Neural crest cell (in vitro differentiated cells): ENCODE data around the gene COL23A1. TPM values are rescaled to one million over a fixed set of nuclear protein-coding genes. Genes with fewer than 3 reads are reported as not detected.

Experiments
- DNase-seq: peaks from one replicate; pipeline ENCODE4 v3.0.0; 2021; ENCODE audit warnings: low read depth, mixed read lengths, low spot score
- H3K27ac Mint-ChIP-seq: one replicate; pipeline ENCODE4 v1.8.0; 2021; ENCODE audit warnings: mild to moderate bottlenecking, mixed read lengths; ENCODE audit not compliant: unreplicated experiment
- H3K27me3 Mint-ChIP-seq: 2 replicates; pipeline ENCODE4 v1.8.0; 2021; ENCODE audit warnings: low read depth, mild to moderate bottlenecking, mixed read lengths
- H3K36me3 Mint-ChIP-seq: 2 replicates; pipeline ENCODE4 v1.8.0; 2021; ENCODE audit warnings: low read depth, mild to moderate bottlenecking, mixed read lengths
- H3K4me1 Mint-ChIP-seq: 2 replicates; pipeline ENCODE4 v1.8.0; 2021; ENCODE audit warnings: mixed read lengths
- H3K4me3 Mint-ChIP-seq: one replicate; pipeline ENCODE4 v1.8.0; 2021; ENCODE audit warnings: mild to moderate bottlenecking, mixed read lengths
- H3K9me3 Mint-ChIP-seq: 2 replicates; pipeline ENCODE4 v1.8.0; 2021; ENCODE audit warnings: mixed read lengths
- total RNA-seq: library from RNA; stranded (reverse); gene quantifications from 2 replicates; pipeline ENCODE4 v1.2.1, GENCODE V29; 2021
- TF ChIP-seq, protein P1 (sequence below): fragments of 200-600 bp; sonication (generic); conservative IDR thresholded peaks from 2 replicates; pipeline ENCODE4 v1.5.0; 2021; ENCODE audit warnings: antibody characterized with exemption, mild to moderate bottlenecking

COL23A1 gene
- total RNA-seq, 1 donor from 2014 or later = 33.7 TPM

DNA sequence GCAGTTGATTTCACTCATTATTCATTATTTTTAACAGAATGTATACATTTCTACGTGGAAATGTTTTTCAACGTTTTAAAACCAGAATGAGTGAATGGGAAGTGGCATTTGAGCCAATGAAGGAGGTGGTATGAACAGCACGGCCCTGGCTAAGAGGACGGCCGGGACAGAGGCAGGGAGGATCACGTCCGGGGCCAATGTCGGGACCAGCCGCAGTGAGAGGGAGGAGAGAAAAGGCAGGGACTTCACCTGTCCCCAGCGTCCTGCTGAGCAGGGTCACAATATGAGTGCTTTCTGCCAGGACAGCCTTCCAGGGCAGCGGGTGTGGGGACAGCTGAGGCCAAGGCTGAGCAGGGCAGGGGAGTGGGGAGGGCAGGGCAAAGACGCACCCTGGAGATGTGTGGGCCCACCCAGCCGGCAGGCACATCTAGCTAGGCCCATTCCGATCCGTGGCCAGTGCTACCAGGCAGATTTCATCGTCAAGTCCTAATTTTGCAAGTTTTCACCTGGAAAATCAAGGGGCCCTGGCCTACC lies 209.6 kb downstream of the COL23A1 start:
- Mint-ChIP-seq H3K4me1 (peaks cover 53% of the 10 kb centered on the region), H3K36me3 (no peaks in the 10 kb centered on the region), H3K27ac (no peak overlapping the region), H3K9me3 (no peaks in the 10 kb centered on the region), H3K27me3 (no peaks in the 10 kb centered on the region), H3K4me3 (no peak overlapping the region)
- TF ChIP-seq, protein P1, sequence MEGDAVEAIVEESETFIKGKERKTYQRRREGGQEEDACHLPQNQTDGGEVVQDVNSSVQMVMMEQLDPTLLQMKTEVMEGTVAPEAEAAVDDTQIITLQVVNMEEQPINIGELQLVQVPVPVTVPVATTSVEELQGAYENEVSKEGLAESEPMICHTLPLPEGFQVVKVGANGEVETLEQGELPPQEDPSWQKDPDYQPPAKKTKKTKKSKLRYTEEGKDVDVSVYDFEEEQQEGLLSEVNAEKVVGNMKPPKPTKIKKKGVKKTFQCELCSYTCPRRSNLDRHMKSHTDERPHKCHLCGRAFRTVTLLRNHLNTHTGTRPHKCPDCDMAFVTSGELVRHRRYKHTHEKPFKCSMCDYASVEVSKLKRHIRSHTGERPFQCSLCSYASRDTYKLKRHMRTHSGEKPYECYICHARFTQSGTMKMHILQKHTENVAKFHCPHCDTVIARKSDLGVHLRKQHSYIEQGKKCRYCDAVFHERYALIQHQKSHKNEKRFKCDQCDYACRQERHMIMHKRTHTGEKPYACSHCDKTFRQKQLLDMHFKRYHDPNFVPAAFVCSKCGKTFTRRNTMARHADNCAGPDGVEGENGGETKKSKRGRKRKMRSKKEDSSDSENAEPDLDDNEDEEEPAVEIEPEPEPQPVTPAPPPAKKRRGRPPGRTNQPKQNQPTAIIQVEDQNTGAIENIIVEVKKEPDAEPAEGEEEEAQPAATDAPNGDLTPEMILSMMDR = no peak
- no peak for DNase-seq

DNA sequence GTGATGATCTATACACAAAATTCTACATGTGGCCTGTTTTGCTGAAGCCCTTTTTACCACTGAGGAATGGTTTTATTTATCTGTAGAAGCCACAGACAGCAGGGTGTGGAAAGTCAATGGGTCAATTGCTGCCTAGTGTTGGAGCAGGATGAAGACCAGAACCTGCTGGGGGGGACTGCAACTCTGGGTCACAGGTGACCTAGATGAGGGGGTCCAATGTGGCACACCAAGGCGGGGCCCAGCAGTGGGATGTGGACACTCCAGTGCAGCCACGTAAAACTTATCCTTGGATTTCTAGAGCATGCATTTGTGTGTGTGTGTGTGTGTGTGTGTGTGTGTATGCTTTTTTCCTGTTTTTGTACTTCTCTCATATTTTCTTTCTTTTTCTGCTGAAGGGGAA lies 210.1 kb downstream of the COL23A1 start:
- Mint-ChIP-seq H3K27me3 (no peaks in the 10 kb centered on the region), H3K9me3 (no peaks in the 10 kb centered on the region), H3K27ac (no peak overlapping the region), H3K4me1 (peaks cover 50% of the 10 kb centered on the region), H3K36me3 (no peaks in the 10 kb centered on the region), H3K4me3 (no peak overlapping the region)
- no peak for DNase-seq
- TF ChIP-seq, protein P1 = no peak

DNA sequence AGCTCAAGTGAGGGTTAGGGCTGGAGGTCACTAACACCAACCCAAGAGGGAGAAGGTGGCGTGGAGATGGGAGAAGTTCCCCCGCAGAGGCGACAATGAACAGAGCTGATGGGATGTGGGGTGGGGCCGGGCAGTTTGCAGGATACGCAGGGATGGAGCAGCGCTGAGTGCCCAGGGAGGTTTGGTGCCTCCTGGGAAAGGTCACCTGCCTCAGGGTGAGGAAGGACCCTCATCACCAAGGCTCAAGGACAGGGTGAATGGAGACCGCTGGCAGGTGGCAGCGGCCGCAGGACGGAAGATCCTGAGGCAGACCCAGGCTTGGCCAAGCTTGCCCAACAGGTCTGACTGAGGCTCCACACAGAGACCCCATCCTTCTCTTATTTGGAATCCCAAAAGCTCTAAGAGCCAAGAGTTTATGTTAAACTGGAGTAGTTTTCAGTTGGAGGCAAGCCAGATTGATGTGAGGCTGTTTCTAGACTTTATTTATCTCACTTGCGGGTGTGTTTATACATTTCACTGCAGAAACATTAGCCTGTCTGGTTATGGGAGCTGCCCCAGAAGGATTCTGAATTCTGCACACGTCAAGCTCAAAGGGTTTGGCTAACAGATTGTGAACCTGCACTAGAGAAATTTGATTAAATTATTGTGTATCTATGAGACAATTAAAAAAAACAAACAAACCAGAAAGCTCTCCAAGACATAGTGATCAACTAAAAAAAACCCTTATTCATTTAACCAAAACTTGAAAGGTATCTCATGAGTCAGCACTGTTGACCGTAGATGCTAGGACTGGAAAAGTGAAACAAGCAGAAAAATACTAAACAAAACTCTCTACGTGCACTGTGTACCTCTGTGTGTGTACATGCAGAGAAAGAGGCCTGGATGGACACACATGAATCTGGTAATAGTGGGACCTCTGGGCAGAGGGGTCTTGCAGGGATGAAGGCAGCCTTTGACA lies 211.4 kb downstream of the COL23A1 start:
- no peaks in the 10 kb centered on the region for H3K36me3 Mint-ChIP-seq
- H3K4me1 Mint-ChIP-seq = peaks cover 50% of the 10 kb centered on the region
- no peak overlapping the region for H3K27ac Mint-ChIP-seq
- no peaks in the 10 kb centered on the region for H3K27me3 Mint-ChIP-seq
- no peaks in the 10 kb centered on the region for H3K9me3 Mint-ChIP-seq
- DNase-seq = no peak
- H3K4me3 Mint-ChIP-seq = no peak overlapping the region
- TF ChIP-seq, protein P1 = no peak

DNA sequence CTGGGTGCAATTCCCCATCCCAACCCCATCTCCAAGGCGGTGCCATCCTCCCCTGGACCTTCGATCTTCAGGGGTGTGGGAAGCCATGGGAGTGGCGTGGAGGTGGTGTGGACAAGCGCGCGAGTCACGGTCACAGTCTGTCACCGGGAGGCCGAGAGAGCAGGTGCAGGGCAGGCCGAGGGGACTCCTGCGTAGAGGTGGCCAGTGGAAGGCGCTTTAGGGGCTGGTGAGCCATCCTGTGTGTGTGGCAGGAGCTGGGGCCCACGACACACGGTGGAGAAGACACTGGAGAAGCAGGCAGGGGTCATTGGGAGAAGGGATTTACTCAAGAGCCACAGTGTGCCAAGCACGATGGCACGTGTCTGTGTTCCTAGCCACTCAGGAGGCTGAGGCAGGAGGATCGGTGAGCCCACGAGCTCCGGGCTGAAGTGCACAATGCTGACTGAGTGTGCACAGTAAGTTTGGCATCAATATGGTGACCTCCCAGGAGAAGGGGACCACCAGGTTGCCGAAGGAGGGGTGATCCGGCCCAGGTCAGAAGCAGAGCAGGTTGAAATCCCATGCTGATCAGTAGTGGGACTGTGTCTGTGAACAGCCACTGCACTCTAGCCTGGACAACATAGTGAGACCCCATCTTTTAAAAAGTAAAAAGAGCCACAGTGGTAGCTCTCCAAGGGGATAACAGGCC lies 212.5 kb downstream of the COL23A1 start:
- no peak overlapping the region for H3K27ac Mint-ChIP-seq
- H3K4me3 Mint-ChIP-seq = no peak overlapping the region
- TF ChIP-seq, protein P1 = no peak
- H3K36me3 Mint-ChIP-seq = no peaks in the 10 kb centered on the region
- peaks cover 42% of the 10 kb centered on the region for H3K4me1 Mint-ChIP-seq
- DNase-seq = no peak
- no peaks in the 10 kb centered on the region for H3K27me3 Mint-ChIP-seq
- no peaks in the 10 kb centered on the region for H3K9me3 Mint-ChIP-seq

DNA sequence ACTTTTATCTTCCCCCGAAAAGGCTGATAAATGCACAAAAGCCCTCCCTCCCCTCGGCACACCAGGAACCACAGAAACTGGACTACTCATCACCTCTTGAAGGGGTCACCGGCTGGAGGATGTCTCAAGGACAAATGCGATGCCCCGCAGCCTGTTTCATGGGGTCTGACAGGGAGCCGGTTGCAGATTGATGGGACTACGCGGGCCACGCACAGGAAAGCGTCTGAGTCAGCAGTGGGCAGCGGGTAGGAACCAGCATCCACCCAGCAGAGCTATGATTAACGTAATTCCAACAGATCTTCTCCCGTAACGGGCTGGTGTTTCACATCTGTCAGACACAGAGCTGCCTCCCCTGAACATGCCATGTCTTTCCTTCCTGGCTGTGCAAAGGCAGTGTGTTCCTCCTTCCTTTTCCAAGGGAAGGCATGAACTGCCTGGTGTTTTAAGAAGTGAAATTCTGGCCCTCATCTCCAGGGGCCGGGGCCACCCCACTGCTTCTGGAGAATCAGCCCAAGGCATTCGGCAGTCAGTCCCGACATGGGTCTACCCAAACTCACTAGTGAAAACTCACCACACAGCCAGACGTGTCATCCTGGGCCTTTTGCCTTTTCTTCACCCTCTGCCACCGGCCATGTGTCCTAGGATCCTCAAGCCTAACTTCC lies 213.1 kb downstream of the COL23A1 start:
- no peaks in the 10 kb centered on the region for H3K27me3 Mint-ChIP-seq
- no peak for DNase-seq
- H3K36me3 Mint-ChIP-seq = no peaks in the 10 kb centered on the region
- peak overlapping the region; percentile 54 for H3K27ac Mint-ChIP-seq
- H3K4me3 Mint-ChIP-seq = no peak overlapping the region
- peaks cover 41% of the 10 kb centered on the region for H3K4me1 Mint-ChIP-seq
- no peaks in the 10 kb centered on the region for H3K9me3 Mint-ChIP-seq
- TF ChIP-seq, protein P1 = no peak
